ENCODE measurements around the gene NPHS1.

The NPHS1 gene

GRCh38 chr19:35792312-35792711 is 60.0 kb downstream of the NPHS1 start (continued):
- no peak for TF ChIP-seq ZNF488 (tag by site-specific recombination; IDR thresholded peaks at IDR 0.05)

- no peaks in the 10 kb centered on the region for H3K9me3 ChIP-seq (ENCODE audit: control insufficient read depth, insufficient read depth, low read depth, low read length)
- H3K4me3 ChIP-seq (ENCODE audit: low read depth, low read length), result no peak overlapping the region
- TF ChIP-seq ZNF707 (tag by site-specific recombination; IDR thresholded peaks at IDR 0.05) (no peak), ZNF837 (tag by site-specific recombination; IDR thresholded peaks at IDR 0.05) (no peak), ZBTB17 (tag by site-specific recombination; IDR thresholded peaks at IDR 0.05) (no peak), ZNF24 (tag by site-specific recombination; IDR thresholded peaks at IDR 0.05) (no peak), PBX3 (CRISPR knock-in tag; IDR thresholded peaks at IDR 0.05) (no peak), ZNF529 (tag by site-specific recombination; IDR thresholded peaks at IDR 0.05; ENCODE audit: insufficient replicate concordance) (no peak), MYNN (tag by site-specific recombination; IDR thresholded peaks at IDR 0.05; ENCODE audit: borderline replicate concordance) (no peak), ZNF639 (tag by site-specific recombination; IDR thresholded peaks at IDR 0.05) (no peak), ZNF26 (tag by site-specific recombination; IDR thresholded peaks at IDR 0.05) (no peak), ZNF76 (tag by site-specific recombination; IDR thresholded peaks at IDR 0.05; ENCODE audit: borderline replicate concordance, low read depth) (no peak), SCRT1 (tag by site-specific recombination; IDR thresholded peaks at IDR 0.05; ENCODE audit: borderline replicate concordance) (no peak), GLI4 (tag by site-specific recombination; IDR thresholded peaks at IDR 0.05) (no peak), BCL6B (tag by site-specific recombination; IDR thresholded peaks at IDR 0.05) (no peak)
- no peaks in the 10 kb centered on the region; a peak in 1 of 3 replicates for H3K36me3 ChIP-seq (ENCODE audit: control insufficient read depth in 2 of 2, insufficient read depth in 1 of 2, low read length in 2 of 2)
- no peaks in the 10 kb centered on the region for H3K4me1 ChIP-seq (ENCODE audit: control insufficient read depth, insufficient read depth, low read length)
- ChIA-PET POLR2A (no interaction called here), CTCF (interaction anchor here (0.6 to 1.0 kb wide), 2 partner anchors 10 to 43 kb away, joined by 3 to 4 read pairs; no protein-coding TSS in a partner anchor)
- no peak overlapping the region for H3K27ac ChIP-seq (ENCODE audit: extremely low read depth, low read depth, low read length)
Observed at GRCh38 chr19:35791814-35792279, 60.5 kb downstream of the NPHS1 start.

GRCh38 chr19:35790981-35791813 is 61.1 kb downstream of the NPHS1 start:
- H3K36me3 ChIP-seq (ENCODE audit: control insufficient read depth in 2 of 2, insufficient read depth in 1 of 2, low read length in 2 of 2), result peaks cover 0 to under 1% of the 10 kb centered on the region in 2 experiments; a peak in 2 of 3 replicates
- H3K27ac ChIP-seq (ENCODE audit: extremely low read depth, low read depth, low read length), result peak overlapping the region; percentile 31
- no peaks in the 10 kb centered on the region for H3K4me1 ChIP-seq (ENCODE audit: control insufficient read depth, insufficient read depth, low read length)
- CTCF ChIA-PET, result interaction anchor here (0.6 kb wide), 2 partner anchors 13 to 569 kb away, joined by 3 read pairs; no protein-coding TSS in a partner anchor
- POLR2A ChIA-PET, result interaction anchor here (3.3 kb wide), 1 partner anchor 51 kb away, joined by 13 read pairs; no protein-coding TSS in a partner anchor
- no peak overlapping the region for H3K4me3 ChIP-seq (ENCODE audit: low read depth, low read length)
- H3K9me3 ChIP-seq (ENCODE audit: control insufficient read depth, insufficient read depth, low read depth, low read length), result no peaks in the 10 kb centered on the region
- peak; percentile 69 for TF ChIP-seq GLIS1 (tag by site-specific recombination; IDR thresholded peaks at IDR 0.05)
- TF ChIP-seq ZBTB48 (tag by site-specific recombination; IDR thresholded peaks at IDR 0.05), result no peak
- peak; percentile 95 for TF ChIP-seq ZFHX2 (tag by site-specific recombination; conservative IDR thresholded peaks at IDR 0.05)
- no peak for TF ChIP-seq ZNF202 (tag by site-specific recombination; IDR thresholded peaks at IDR 0.05; ENCODE audit: borderline replicate concordance)
- TF ChIP-seq CTCF (tag by site-specific recombination; IDR thresholded peaks at IDR 0.05), result peak; percentile 83
- no peak for TF ChIP-seq ZNF658 (tag by site-specific recombination; IDR thresholded peaks at IDR 0.05)
- TF ChIP-seq ZNF621 (tag by site-specific recombination; IDR thresholded peaks at IDR 0.05), result no peak
- peak; percentile 94 for TF ChIP-seq EGR2 (tag by site-specific recombination; IDR thresholded peaks at IDR 0.05; ENCODE audit: low read depth)
- peak; percentile 99 for TF ChIP-seq ZIC2 (tag by site-specific recombination; IDR thresholded peaks at IDR 0.05)

Data from HEK293 (cell line).